Measurements from ENCODE around the gene ULK4. TPM values are rescaled to one million over a fixed set of nuclear protein-coding genes. Genes with fewer than 3 reads are reported as not detected.

Gene ULK4
- total RNA-seq, 1 donor from 2014 or later, result 9.1 TPM

GRCh38 chr3:41424543-41425300, 537.2 kb downstream of the ULK4 start:
- no peak overlapping the region for H3K4me3 Mint-ChIP-seq (ENCODE audit: unreplicated experiment)
- H3K9me3 Mint-ChIP-seq (ENCODE audit: unreplicated experiment), result peaks cover 29% of the 10 kb centered on the region
- no peak for DNase-seq (ENCODE audit: extremely low spot score, unreplicated experiment)
- H3K27me3 Mint-ChIP-seq (ENCODE audit: unreplicated experiment), result peaks cover 6% of the 10 kb centered on the region
- no peak overlapping the region for H3K27ac Mint-ChIP-seq (ENCODE audit: unreplicated experiment)
- TF ChIP-seq CTCF (IDR thresholded peaks at IDR 0.05), result no peak
- H3K4me1 Mint-ChIP-seq (ENCODE audit: unreplicated experiment), result peaks cover 3% of the 10 kb centered on the region
- no peaks in the 10 kb centered on the region for H3K36me3 Mint-ChIP-seq (ENCODE audit: unreplicated experiment)

GRCh38 chr3:41419809-41420208, 542.1 kb downstream of the ULK4 start:
- Mint-ChIP-seq H3K36me3 (ENCODE audit: unreplicated experiment) (no peaks in the 10 kb centered on the region), H3K4me3 (ENCODE audit: unreplicated experiment) (no peak overlapping the region), H3K4me1 (ENCODE audit: unreplicated experiment) (peaks cover 13% of the 10 kb centered on the region), H3K27me3 (ENCODE audit: unreplicated experiment) (no peaks in the 10 kb centered on the region), H3K27ac (ENCODE audit: unreplicated experiment) (no peak overlapping the region), H3K9me3 (ENCODE audit: unreplicated experiment) (peaks cover 3% of the 10 kb centered on the region)
- TF ChIP-seq CTCF (IDR thresholded peaks at IDR 0.05), result no peak
- no peak for DNase-seq (ENCODE audit: extremely low spot score, unreplicated experiment)

- no peak overlapping the region for H3K27ac Mint-ChIP-seq (ENCODE audit: unreplicated experiment)
- no peaks in the 10 kb centered on the region for H3K36me3 Mint-ChIP-seq (ENCODE audit: unreplicated experiment)
- no peak for TF ChIP-seq CTCF (IDR thresholded peaks at IDR 0.05)
- H3K4me3 Mint-ChIP-seq (ENCODE audit: unreplicated experiment), result no peak overlapping the region
- no peaks in the 10 kb centered on the region for H3K27me3 Mint-ChIP-seq (ENCODE audit: unreplicated experiment)
- no peaks in the 10 kb centered on the region for H3K9me3 Mint-ChIP-seq (ENCODE audit: unreplicated experiment)
- DNase-seq (ENCODE audit: extremely low spot score, unreplicated experiment), result no peak
- H3K4me1 Mint-ChIP-seq (ENCODE audit: unreplicated experiment), result peaks cover 13% of the 10 kb centered on the region
Measured at GRCh38 chr3:41418961-41419691, 542.8 kb downstream of the ULK4 start.

GRCh38 chr3:41417574-41417973, 544.3 kb downstream of the ULK4 start:
- Mint-ChIP-seq H3K4me1 (ENCODE audit: unreplicated experiment) (peaks cover 13% of the 10 kb centered on the region), H3K9me3 (ENCODE audit: unreplicated experiment) (no peaks in the 10 kb centered on the region), H3K27ac (ENCODE audit: unreplicated experiment) (no peak overlapping the region), H3K36me3 (ENCODE audit: unreplicated experiment) (no peaks in the 10 kb centered on the region), H3K27me3 (ENCODE audit: unreplicated experiment) (no peaks in the 10 kb centered on the region), H3K4me3 (ENCODE audit: unreplicated experiment) (no peak overlapping the region)
- no peak for TF ChIP-seq CTCF (IDR thresholded peaks at IDR 0.05)
- DNase-seq (ENCODE audit: extremely low spot score, unreplicated experiment), result no peak

- no peak overlapping the region for H3K27ac Mint-ChIP-seq (ENCODE audit: unreplicated experiment)
Measured at GRCh38 chr3:41411065-41411464, 550.8 kb downstream of the ULK4 start.

More at GRCh38 chr3:41411065-41411464, 550.8 kb downstream of the ULK4 start:
- TF ChIP-seq CTCF (IDR thresholded peaks at IDR 0.05), result no peak
- Mint-ChIP-seq H3K9me3 (ENCODE audit: unreplicated experiment) (peaks cover 23% of the 10 kb centered on the region), H3K36me3 (ENCODE audit: unreplicated experiment) (no peaks in the 10 kb centered on the region), H3K27me3 (ENCODE audit: unreplicated experiment) (no peaks in the 10 kb centered on the region), H3K4me3 (ENCODE audit: unreplicated experiment) (no peak overlapping the region), H3K4me1 (ENCODE audit: unreplicated experiment) (no peaks in the 10 kb centered on the region)
- DNase-seq (ENCODE audit: extremely low spot score, unreplicated experiment), result no peak

Data from osteocyte (in vitro differentiated cells).